Heart left ventricle (tissue), 13 donors: ENCODE measurements around the gene DMBX1.

ENCODE experiments used
- POLR2A ChIP-seq, 2 donors: fragments of 450-650 bp; IDR thresholded peaks; one replicate each; pipeline ENCODE4 v1.6.1; 2017; ENCODE audit warnings: antibody characterized with exemption in 2 of 2, mild to moderate bottlenecking in 2 of 2, moderate library complexity in 2 of 2
- TF ChIP-seq, protein P1 (sequence below), 12 donors: fragments of 200-600 bp; sonication (generic) in 4 of 12; IDR thresholded peaks; one replicate each; pipeline versions ENCODE4 v1.5.0 to v1.8.0; 2018 to 2022; ENCODE audit warnings: antibody characterized with exemption in 12 of 12, mild to moderate bottlenecking in 5 of 12
- donor health status: ischemic (EF 13 %, LVEDD 7.1; RV severe dilation, severe dysfunction).
- donor health status: DM: no; HTN: yes; CAD: no.
- donor health status: DM: no; HTN: no; CAD: no.
- donor health status: ischemic (EF 25% LVEDD 6.9; RV normal size, moderate dysfunction).
- donor health status: ischemic (EF 25% LVEDD 5.7; RV mildly dilated, moderate dysfunction).
- donor health status: ischemic (EF 35%, LVEDD 5.7; RV mildly dilated, moderate dysfunction).
- donor health status: nonischemic (EF 11% LVEDD 7.7; RV severe dilation, severe dysfunction).
- donor health status: DM: yes; HTN: yes; CAD: no.
- donor health status: PGD.
- donor health status: ischemic (EF 29% LVEDD 5.4; RV normal size, mild dysfunction).
- donor health status: nonischemic (EF 23%, LVEDD 6.1; RV moderate dilation, normal function).

DNA sequence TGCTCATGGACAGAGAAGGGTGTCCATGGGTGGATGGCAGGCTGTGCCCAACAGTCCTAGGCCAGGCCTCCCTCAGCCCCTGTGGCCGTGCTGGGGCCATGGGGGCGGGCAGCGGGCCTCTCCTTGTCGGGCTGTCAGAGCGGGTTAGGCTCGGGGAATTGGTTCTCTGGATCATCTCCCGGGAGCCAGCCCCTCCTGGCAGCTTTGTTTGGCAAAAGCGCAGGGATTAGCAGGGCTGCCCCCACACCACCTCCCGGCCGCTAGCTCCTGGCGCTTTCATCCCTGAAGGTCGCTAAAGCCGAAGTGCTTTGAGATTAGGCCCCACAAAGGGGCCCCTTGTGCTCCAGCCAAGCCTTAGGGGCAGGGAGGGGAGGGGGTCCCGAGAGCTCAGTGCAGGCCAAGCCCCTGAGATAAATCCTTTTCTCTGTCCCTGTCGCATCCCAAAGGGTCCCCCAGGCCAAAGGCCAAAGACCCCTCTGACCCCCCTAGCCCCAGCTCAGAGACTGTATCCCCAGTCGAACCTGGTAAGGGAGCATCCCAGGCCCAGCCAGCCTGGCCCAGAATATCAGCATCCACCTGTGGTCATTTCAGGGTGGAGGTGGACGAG lies 9.8 kb upstream of the DMBX1 start:
- no peak for TF ChIP-seq POLR2A (IDR thresholded peaks at IDR 0.05)
- TF ChIP-seq, protein P1, sequence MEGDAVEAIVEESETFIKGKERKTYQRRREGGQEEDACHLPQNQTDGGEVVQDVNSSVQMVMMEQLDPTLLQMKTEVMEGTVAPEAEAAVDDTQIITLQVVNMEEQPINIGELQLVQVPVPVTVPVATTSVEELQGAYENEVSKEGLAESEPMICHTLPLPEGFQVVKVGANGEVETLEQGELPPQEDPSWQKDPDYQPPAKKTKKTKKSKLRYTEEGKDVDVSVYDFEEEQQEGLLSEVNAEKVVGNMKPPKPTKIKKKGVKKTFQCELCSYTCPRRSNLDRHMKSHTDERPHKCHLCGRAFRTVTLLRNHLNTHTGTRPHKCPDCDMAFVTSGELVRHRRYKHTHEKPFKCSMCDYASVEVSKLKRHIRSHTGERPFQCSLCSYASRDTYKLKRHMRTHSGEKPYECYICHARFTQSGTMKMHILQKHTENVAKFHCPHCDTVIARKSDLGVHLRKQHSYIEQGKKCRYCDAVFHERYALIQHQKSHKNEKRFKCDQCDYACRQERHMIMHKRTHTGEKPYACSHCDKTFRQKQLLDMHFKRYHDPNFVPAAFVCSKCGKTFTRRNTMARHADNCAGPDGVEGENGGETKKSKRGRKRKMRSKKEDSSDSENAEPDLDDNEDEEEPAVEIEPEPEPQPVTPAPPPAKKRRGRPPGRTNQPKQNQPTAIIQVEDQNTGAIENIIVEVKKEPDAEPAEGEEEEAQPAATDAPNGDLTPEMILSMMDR (IDR thresholded peaks at IDR 0.05): no peak
